Omental fat pad (tissue), 4 donors: ENCODE measurements around the gene CYP27B1. TPM values are rescaled to one million over a fixed set of nuclear protein-coding genes. Genes with fewer than 3 reads are reported as not detected.
"Not testable (repeated sequence)": the region's sequence is repeated elsewhere in the genome, so short reads cannot be mapped to it uniquely, and the experiment has no call there.

Experiments
- ATAC-seq: fragments of 150-250 bp; one replicate; pipeline ENCODE4 v1.9.1; 2016; ENCODE audit warnings: mild to moderate bottlenecking, moderate library complexity; ENCODE audit not compliant: low FRiP score
- DNase-seq: peaks from one replicate; pipeline ENCODE4 v3.0.0-alpha.2; 2019; ENCODE audit warnings: low spot score
- CTCF ChIP-seq, 3 donors: fragments of 450-650 bp; IDR thresholded peaks; one replicate each; pipeline ENCODE4 v1.5.1; 2016 to 2017; ENCODE audit warnings: antibody characterized with exemption in 3 of 3, mild to moderate bottlenecking in 3 of 3, moderate library complexity in 2 of 3
- total RNA-seq, 4 donors: library from RNA; depleted of rRNA; stranded (reverse); fragments of >200 nt; gene quantifications; one replicate each; pipeline ENCODE4 v1.1.0, GENCODE V29; 2016

Gene CYP27B1
- total RNA-seq, 4 donors from 2014 or later, result 0.19 to 5.6 (median 2.8) TPM; not detected in 1

- ATAC-seq (no peak), DNase-seq (no peak)
- TF ChIP-seq CTCF (IDR thresholded peaks at IDR 0.05), result no peak
Observed at GRCh38 chr12:57724003-57724935, 42.6 kb downstream of the CYP27B1 start.

- no peak for ATAC-seq
- DNase-seq, result no peak
- TF ChIP-seq CTCF (IDR thresholded peaks at IDR 0.05), result no peak
Observed at GRCh38 chr12:57723630-57723962, 43.3 kb downstream of the CYP27B1 start.

GRCh38 chr12:57722716-57723629 is 43.9 kb downstream of the CYP27B1 start:
- ATAC-seq (no peak), DNase-seq (no peak)
- no peak for TF ChIP-seq CTCF (IDR thresholded peaks at IDR 0.05)

GRCh38 chr12:57721846-57722608 is 44.9 kb downstream of the CYP27B1 start:
- not testable (repeated sequence) for DNase-seq, ATAC-seq

- no peak for TF ChIP-seq CTCF (IDR thresholded peaks at IDR 0.05)
- ATAC-seq (no peak), DNase-seq (no peak)
Observed at GRCh38 chr12:57720606-57721595, 46.0 kb downstream of the CYP27B1 start.

- DNase-seq (no peak), ATAC-seq (no peak)
- TF ChIP-seq CTCF (IDR thresholded peaks at IDR 0.05), result no peak
Observed at GRCh38 chr12:57719777-57720605, 46.9 kb downstream of the CYP27B1 start.
